GM19468 (cell line): ENCODE results near the gene HLA-B.
A peak's percentile ranks its signal among the peaks of the same experiment; 100 is the strongest.
"Not testable (repeated sequence)": the region's sequence is repeated elsewhere in the genome, so short reads cannot be mapped to it uniquely, and the experiment has no call there.

Experiments
- ATAC-seq: cut with Tn5 transposase; IDR thresholded peaks from one replicate; pipeline ENCODE4 v1.9.1; 2021; ENCODE audit warnings: mild to moderate bottlenecking, moderate library complexity, moderate number of reproducible peaks; ENCODE audit not compliant: unreplicated experiment; ENCODE audit errors: extremely low read depth

HLA-B gene

DNA sequence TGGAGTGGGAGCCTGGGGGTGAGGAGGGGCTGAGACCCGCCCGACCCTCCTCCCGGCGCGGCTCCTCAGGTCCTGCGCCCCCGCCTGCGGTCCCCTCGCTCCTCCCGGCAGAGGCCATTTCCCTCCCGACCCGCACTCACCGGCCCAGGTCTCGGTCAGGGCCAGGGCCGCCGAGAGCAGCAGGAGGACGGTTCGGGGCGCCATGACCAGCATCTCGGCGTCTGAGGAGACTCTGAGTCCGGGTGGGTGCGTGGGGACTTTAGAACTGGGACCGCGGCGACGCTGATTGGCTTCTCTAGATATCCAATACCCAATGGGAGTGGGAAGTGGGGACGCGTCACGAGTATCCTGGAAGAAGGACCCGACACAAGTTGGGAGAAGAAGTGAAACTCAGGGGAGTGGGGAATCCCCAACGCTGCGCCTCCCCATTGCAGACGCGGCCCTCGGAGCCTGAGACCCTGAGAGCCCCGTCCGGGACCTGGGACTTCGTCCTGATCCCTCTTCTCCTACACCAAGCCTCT, at the start of gene HLA-B:
Gene HLA-B (minus strand): TSS at position 234 of the 521 bp plus-strand sequence. CDS start 21 bp downstream, at position 213.
- peak; percentile 86 for ATAC-seq

DNA sequence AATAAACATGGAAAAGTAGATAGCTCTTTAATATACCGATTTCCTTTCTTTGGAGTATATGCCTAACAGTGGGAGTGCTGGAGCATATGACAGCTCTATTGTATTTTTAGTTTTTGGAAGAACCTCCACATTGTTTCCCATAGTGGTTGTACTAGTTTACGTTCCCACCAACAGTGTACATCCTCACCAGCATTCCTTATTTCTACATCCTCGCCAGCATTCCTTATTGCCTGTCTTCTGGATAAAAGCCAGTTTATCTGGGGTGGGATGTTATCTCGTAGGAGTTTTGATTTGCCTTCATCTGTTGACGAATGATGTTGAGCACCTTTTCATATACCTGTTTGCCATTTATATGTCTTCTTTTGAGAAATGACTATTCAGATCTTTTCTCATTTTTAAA, 49.0 kb upstream of the HLA-B start:
- ATAC-seq: no peak

GRCh38 chr6:31404061-31404364, 47.0 kb upstream of the HLA-B start:
- ATAC-seq: not testable (repeated sequence)

- no peak for ATAC-seq
These were observed 46.5 kb upstream of the HLA-B start, which contains the start of gene MICA for GRCh38 chr6:31403283-31404060. TSS of gene MICA (plus strand) at chr6:31403595. CDS start at chr6:31403633, 38 bp downstream.

DNA sequence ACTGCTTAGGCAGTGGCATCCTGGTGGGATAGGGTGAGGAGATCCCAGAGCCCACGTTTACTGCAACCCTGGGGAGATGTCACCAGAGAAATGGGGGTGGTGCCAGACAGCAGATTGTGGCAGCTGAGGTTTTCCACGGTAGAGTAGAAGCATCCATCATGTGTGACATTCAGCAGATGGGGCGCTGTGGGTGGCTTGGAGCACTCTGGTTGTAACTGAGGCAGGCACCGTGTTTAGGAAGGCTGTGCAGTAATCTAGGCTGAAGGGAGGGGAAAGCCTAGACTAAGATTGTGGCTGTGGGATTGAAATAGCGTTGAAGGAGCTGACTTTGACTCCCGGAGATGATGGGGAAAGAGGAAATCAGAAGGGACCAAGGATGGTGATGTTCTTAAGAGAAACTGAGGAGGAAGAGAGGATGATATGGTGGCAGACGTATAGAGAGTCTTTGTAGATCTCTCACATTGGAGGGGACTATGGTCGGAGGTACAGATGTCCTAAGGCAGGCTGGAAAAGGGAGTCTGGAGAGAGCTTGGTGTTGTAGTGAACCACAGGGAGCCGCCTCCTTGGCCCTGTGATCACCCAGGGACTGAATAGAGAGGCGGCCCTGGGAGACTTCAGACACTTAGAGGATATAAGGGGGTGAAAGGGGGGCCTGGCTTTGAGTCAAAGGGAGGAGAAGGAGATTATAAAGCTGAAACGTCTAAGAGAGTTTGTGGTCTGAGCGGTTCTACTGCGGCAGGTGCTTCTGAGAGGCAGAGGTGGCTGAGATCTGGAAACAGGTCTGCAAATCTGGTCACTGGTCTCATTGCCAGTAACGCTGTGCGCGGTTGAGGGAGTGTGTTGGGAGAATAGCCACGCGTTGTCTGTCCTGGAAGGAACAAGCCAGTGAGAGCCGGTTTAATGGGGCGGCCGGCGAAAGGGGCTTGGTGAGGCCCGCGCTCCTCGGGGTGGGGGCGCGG, 45.6 kb upstream of the HLA-B start:
- ATAC-seq: no peak

DNA sequence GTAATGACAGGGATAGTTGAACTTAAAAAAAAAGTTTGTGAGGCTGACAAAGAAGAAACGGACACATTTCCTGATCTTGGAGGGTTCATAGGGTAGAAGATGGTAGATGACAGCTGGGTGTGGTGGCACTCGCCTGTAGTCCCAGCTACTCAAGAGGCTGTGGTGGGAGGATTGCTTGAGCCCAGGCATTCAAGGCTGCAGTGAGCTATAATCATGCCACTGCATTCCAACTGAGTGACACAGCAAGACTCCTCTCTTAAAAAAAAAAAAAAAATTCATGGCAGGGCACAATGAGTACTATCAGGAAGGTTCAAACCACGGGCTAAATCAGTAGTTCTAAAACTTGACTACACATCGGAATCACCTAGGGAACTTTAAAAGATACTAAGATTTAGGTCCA, 44.4 kb upstream of the HLA-B start:
- no peak for ATAC-seq

DNA sequence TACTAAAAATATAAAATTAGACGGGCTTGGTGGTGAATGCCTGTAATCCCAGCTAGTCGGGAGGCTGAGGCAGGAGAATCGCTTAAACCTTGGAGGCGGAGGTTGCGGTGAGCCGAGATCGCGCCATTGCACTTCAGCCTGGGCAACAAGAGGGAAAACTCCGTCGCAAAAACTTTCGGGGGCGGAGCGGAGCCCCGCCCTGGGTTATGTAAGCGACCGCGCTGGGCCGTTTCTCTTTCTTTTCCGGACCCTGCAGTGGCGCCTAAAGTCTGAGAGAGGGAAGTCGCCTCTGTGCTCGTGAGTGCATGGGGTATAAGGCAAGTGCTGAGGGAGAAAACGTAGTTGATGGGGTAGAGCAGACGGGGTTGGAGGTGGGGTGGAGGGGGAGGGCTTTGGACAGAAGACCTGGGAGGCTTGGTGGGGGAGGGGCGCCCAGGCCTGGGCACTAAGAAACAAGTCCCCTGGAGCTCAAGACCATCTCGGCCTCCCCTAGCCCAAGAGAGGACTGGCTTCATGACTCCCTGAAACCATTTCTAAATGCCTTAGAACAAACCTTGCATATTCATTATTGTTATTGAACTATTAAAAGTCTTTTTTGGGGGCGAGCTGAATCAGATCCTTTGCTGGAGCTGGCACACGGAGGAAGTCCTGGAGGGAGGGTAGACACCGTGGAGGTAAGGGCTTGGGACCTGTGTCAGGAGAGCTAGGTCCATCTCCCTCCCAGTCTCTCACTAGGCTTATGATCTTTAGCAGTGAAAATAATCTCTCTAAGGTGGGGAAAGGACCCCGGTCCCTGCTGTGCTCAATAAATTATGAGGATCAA, 43.7 kb upstream of the HLA-B start:
- no peak for ATAC-seq

DNA sequence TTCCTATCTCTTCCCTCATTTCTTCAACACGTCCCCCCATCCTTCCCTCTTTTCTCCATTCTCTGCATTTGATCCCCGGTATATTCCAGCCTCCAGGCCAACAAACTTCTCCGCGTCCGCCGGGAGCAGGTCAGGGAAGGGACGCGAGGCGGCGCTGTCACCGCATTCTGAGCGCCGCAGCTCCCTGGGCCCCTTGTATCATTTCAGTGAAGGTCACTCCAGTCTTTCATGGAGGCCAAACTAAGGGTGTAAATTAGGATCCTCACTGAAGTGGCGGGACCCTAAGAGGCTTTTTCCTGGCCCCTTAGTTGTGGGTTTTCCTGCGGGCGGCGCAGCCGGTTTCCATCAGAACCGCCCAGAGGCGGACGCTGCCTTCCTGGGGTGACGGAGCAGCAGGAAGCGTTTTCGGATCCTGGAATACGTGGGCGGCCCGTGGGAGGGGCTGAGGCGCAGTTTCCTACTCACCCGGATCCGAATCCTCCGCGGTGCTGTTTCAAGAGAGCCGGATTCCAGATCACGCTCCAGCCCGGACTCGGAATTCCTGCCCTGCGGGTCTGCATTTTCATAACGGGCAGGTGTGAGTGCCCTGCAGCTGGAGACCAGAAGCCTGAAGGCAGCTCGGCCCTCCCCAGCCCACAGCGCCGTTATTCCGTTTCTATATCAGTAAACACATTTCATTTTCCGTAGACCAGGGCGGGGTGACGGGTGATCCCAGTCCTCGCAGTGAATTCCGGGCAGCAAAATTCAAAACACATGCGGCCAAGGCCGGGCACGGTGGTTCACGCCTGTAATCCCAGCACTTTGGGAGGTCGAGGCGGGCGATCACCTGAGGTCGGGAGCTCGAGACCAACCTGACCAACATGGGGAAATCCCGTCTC, 42.8 kb upstream of the HLA-B start:
- no peak for ATAC-seq

DNA sequence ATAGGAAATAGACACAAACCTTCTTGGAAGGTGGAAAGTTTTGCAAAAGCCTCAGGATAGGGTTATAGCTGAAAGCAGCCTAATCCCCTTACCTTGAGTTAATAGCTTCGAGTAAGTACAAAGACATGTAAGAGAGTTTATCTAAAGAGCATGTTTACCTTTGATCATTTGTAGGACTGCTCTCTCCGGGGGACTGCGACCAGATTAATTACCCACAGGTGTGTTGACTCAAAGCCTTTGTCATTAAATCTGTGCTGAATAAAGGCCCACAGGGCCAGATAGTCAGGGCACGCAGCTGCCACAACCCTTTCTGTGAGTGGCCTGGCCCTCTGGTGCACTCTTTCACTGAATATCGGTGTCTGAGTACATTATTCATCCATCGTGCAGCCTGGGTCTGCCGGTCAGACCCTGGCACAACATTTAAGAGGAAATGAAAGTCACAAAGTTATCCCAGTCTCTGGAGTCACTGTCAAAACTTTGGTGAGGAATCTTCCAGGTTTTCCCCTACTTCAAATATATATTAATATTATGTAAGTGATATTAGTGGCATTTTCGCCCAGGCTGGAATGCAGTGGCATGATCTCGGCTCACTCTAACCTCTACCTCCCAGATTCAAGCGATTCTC, 41.0 kb upstream of the HLA-B start:
- no peak for ATAC-seq

- ATAC-seq: not testable (repeated sequence)
These were observed 40.1 kb upstream of the HLA-B start for GRCh38 chr6:31397153-31397499.

GRCh38 chr6:31396422-31397152, 39.6 kb upstream of the HLA-B start:
- peak; percentile 45 for ATAC-seq

GRCh38 chr6:31395832-31396231, 38.9 kb upstream of the HLA-B start:
- no peak for ATAC-seq

- no peak for ATAC-seq
These were observed 37.4 kb upstream of the HLA-B start for GRCh38 chr6:31394381-31394780.

GRCh38 chr6:31393932-31394331, 37.0 kb upstream of the HLA-B start:
- ATAC-seq: no peak

DNA sequence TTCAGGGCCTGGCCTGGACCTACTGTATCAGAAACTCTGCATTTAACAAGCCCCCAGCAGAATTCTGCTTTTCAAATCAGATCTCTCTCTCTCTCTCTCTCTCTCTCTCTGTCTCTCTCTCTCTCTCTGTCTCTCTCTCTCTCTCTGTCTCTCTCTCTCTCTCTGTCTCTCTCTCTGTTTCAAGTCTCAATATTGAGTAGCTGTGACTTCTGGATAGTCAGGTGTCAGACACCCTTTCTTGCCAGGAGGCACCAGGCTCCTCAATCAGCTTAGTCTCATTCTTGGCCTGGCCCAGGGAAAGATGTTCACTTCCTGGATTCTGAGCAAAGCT, 32.8 kb upstream of the HLA-B start:
- ATAC-seq: not testable (repeated sequence)

GRCh38 chr6:31388916-31389801, 32.2 kb upstream of the HLA-B start:
- ATAC-seq: not testable (repeated sequence)

DNA sequence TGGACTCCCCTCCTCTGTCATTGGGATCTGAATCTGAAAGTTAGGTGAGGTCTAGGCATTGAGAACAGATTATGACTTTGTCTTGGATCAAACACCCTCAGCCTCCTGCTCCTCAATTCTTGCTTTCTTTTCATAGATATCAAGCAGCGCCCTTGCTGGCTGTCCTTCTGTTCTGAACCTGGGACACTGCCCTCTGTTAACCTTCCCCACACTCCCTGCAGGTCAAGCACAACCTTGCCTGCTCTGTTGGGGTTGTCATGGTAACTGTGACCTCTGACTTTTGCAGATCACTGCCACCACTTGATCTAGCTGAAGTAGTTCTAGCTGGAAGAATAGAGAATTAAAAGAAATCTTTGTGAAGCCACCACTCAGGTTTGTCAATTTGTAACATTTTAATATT, 30.0 kb upstream of the HLA-B start:
- ATAC-seq: no peak
